ENCODE measurements around the gene C4B. TPM values are rescaled to one million over a fixed set of nuclear protein-coding genes. Genes with fewer than 3 reads are reported as not detected.

C4B gene
- total RNA-seq, 1 experiment from 2014 or later = 2.7 TPM

DNA sequence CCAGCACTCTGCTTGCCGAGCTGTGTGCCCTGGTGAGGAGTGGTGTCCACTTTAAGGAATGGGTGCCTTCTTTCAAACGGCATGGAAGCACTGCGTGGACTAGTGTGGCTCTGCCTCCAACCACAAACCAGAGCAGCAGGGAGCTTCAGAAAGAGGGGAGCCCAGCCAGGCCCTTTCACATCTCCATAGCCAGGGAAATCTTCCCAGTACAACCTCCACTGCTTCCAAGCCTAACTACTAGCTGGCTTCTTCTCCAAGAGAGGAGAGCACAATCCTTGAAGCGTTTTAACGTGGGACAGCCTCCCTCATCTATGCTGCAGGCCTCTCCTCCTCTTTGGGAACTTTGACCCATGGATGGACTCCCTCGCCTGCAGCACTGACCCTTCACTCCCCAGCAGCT, 67.9 kb downstream of the C4B start:
- no CpG with 5 or more reads among the region's 6 CpGs for WGBS (ENCODE audit: extremely low coverage, insufficient read length, low lambda C conversion rate)
- no peak overlapping the region for H3K4me2 ChIP-seq (ENCODE audit: insufficient read depth, insufficient read length, low read length)
- no peaks in the 10 kb centered on the region for H3K9me3 Mint-ChIP-seq

More for the DNA sequence above, 67.9 kb downstream of the C4B start:
- Histone ChIP-seq H3K27me3 (ENCODE audit: insufficient read depth, low read length) (no peaks in the 10 kb centered on the region; the same call in 1 of the 2 replicates), H3K4me1 (ENCODE audit: insufficient read depth, low read length) (no peaks in the 10 kb centered on the region), H4K5ac (ENCODE audit: insufficient read length, low read depth, low read length) (no peak overlapping the region), H4K20me1 (ENCODE audit: control insufficient read depth, insufficient read depth, insufficient read length) (no peaks in the 10 kb centered on the region), H2BK15ac (ENCODE audit: low read depth, low read length) (no peak overlapping the region), H2BK120ac (ENCODE audit: low read depth, low read length, poor library complexity, severe bottlenecking) (no peak overlapping the region), H2BK12ac (ENCODE audit: insufficient read length, low read depth, low read length) (no peak overlapping the region), H3K23ac (ENCODE audit: insufficient read length, low read depth, low read length) (no peak overlapping the region), H3K9me3 (ENCODE audit: control insufficient read depth, low read depth, low read length) (no peaks in the 10 kb centered on the region), H3K18ac (ENCODE audit: insufficient read length, low read depth, low read length) (no peak overlapping the region), H4K8ac (replicated peaks; ENCODE audit: insufficient read length, low read depth, low read length) (no peak overlapping the region), H3K27ac (ENCODE audit: insufficient read length, low read depth, low read length) (no peak overlapping the region), H2BK5ac (ENCODE audit: insufficient read length, low read length) (no peak overlapping the region), H2AFZ (ENCODE audit: low read length) (no peak overlapping the region), H2AK5ac (ENCODE audit: insufficient read length, low read length) (no peak overlapping the region), H3K14ac (ENCODE audit: insufficient read depth, low read length) (no peak overlapping the region), H3K9ac (ENCODE audit: extremely low read depth, insufficient read length, low read length) (no peak overlapping the region), H3T11ph (ENCODE audit: low read length) (no peak overlapping the region), H3K79me1 (ENCODE audit: insufficient read depth, low read depth, low read length, poor library complexity, severe bottlenecking) (no peaks in the 10 kb centered on the region), H4K91ac (ENCODE audit: insufficient read length, low read depth, low read length) (no peak overlapping the region), H3K56ac (ENCODE audit: insufficient read length, low read depth, low read length) (no peak overlapping the region), H2BK20ac (ENCODE audit: low read depth, low read length, poor library complexity, severe bottlenecking) (no peak overlapping the region), H3K23me2 (ENCODE audit: insufficient read length, low read depth, low read length, poor library complexity, severe bottlenecking) (peaks cover 3% of the 10 kb centered on the region), H3K4ac (ENCODE audit: low read depth, low read length) (no peak overlapping the region), H3K79me2 (ENCODE audit: insufficient read depth, low read length) (no peaks in the 10 kb centered on the region)
- TF ChIP-seq, protein P1, sequence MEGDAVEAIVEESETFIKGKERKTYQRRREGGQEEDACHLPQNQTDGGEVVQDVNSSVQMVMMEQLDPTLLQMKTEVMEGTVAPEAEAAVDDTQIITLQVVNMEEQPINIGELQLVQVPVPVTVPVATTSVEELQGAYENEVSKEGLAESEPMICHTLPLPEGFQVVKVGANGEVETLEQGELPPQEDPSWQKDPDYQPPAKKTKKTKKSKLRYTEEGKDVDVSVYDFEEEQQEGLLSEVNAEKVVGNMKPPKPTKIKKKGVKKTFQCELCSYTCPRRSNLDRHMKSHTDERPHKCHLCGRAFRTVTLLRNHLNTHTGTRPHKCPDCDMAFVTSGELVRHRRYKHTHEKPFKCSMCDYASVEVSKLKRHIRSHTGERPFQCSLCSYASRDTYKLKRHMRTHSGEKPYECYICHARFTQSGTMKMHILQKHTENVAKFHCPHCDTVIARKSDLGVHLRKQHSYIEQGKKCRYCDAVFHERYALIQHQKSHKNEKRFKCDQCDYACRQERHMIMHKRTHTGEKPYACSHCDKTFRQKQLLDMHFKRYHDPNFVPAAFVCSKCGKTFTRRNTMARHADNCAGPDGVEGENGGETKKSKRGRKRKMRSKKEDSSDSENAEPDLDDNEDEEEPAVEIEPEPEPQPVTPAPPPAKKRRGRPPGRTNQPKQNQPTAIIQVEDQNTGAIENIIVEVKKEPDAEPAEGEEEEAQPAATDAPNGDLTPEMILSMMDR (conservative IDR thresholded peaks at IDR 0.05) = no peak
- no peak for DNase-seq
- peaks cover 6 to 15% of the 10 kb centered on the region in 2 experiments; a peak in 3 of 4 replicates for H3K4me1 Mint-ChIP-seq
- no peak overlapping the region for H3K4me3 Mint-ChIP-seq
- H3K27ac Mint-ChIP-seq = no peak overlapping the region
- peaks cover 26% of the 10 kb centered on the region for H3K27me3 Mint-ChIP-seq (ENCODE audit: low read depth)
- no peaks in the 10 kb centered on the region; a peak in 1 of 7 replicates for H3K36me3 Mint-ChIP-seq (ENCODE audit: insufficient read depth in 1 of 3, low read depth in 3 of 3)
